Stimulated activated naive CD8-positive, alpha-beta T cell treated with anti-CD3 and anti-CD28 coated beads, Interleukin-15, Interleukin-2, amounts not matched to agents 100 ng/mL and 50 ng/mL, for 24 hours (primary cell): Measurements from ENCODE around the gene RBX1.
"Not testable (repeated sequence)": the region's sequence is repeated elsewhere in the genome, so short reads cannot be mapped to it uniquely, and the experiment has no call there.

ENCODE experiments used
- H3K27ac Mint-ChIP-seq: one replicate; pipeline ENCODE4 v1.8.0; 2021; ENCODE audit warnings: mild to moderate bottlenecking, mixed read lengths
- H3K27me3 Mint-ChIP-seq: one replicate; pipeline ENCODE4 v1.8.0; 2021; ENCODE audit warnings: mixed read lengths
- H3K36me3 Mint-ChIP-seq: one replicate; pipeline ENCODE4 v1.8.0; 2021; ENCODE audit warnings: low read depth, mixed read lengths
- H3K4me1 Mint-ChIP-seq: one replicate; pipeline ENCODE4 v1.8.0; 2021; ENCODE audit warnings: low read depth, mixed read lengths
- H3K4me3 Mint-ChIP-seq: one replicate; pipeline ENCODE4 v1.8.0; 2021; ENCODE audit warnings: mild to moderate bottlenecking, mixed read lengths
- H3K9me3 Mint-ChIP-seq: one replicate; pipeline ENCODE4 v1.8.0; 2021; ENCODE audit warnings: mixed read lengths

RBX1 gene

DNA sequence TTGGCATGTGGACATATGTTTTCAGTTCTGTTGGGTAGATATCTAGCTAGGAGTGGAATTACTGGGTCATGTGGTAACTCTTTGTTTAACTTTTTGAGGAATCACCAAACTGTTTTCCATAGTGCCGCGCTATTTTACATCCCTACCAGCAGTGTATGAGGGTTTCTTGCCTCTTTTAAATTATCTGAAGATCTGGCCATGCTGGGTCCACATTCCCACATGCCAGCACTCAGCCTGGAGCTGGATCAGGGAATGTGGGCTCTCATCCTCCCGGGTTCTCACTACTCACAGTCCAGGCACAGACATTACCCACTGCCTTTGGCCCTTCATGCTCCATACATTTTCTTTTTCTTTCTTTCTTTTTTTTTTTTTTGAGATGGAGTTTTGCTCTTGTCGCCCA lies 44.6 kb downstream of the RBX1 start:
- no peak overlapping the region for H3K27ac Mint-ChIP-seq
- no peaks in the 10 kb centered on the region for H3K36me3 Mint-ChIP-seq
- no peak overlapping the region for H3K4me3 Mint-ChIP-seq
- no peaks in the 10 kb centered on the region for H3K9me3 Mint-ChIP-seq
- peaks cover 6% of the 10 kb centered on the region for H3K27me3 Mint-ChIP-seq
- no peaks in the 10 kb centered on the region for H3K4me1 Mint-ChIP-seq

- no peak overlapping the region for H3K27ac Mint-ChIP-seq
- no peaks in the 10 kb centered on the region for H3K4me1 Mint-ChIP-seq
- H3K36me3 Mint-ChIP-seq, result no peaks in the 10 kb centered on the region
- H3K4me3 Mint-ChIP-seq, result no peak overlapping the region
- H3K9me3 Mint-ChIP-seq, result no peaks in the 10 kb centered on the region
- peaks cover 6% of the 10 kb centered on the region for H3K27me3 Mint-ChIP-seq
These were observed 46.3 kb downstream of the RBX1 start for GRCh38 chr22:40997520-40997919.

GRCh38 chr22:41000040-41000565 lies 48.9 kb downstream of the RBX1 start:
- Mint-ChIP-seq H3K4me1 (no peaks in the 10 kb centered on the region), H3K4me3 (no peak overlapping the region), H3K27me3 (no peaks in the 10 kb centered on the region), H3K9me3 (no peaks in the 10 kb centered on the region), H3K36me3 (no peaks in the 10 kb centered on the region), H3K27ac (no peak overlapping the region)

DNA sequence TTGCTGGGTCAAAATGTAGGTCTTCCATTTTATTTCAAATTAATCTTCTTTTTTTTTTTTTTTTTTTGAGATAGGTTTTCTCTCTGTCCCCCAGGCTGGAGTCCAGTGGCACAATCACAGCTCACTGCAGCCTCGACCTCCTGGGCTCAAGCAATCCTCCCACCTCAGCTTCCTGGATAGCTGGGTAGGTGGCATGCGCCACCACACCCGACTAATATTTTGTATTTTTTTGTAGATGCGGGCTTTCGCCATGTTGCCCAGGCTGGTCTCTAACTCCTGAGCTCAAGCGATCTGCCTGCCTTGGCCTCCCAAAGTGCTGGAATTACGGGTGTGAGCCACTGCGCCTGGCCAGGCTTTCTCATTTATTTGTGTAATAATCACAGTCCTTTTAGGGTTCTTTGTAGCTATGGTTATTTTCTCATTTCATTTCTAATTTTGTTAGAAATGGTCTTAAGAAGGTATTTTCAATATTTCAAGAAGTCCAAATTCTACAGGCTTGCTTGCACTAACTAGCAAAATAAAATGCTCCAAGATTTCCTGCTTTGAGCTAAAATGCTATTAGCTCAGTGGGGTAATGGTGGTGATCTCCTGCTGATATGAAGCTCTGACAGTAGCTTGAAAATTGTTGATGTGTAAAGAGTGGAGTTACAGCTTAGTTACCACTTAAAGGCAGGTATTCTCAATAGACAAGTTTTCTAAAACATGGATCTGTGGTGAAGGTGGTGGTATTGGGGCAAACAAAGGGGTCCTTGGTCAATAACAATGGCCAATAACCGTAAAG lies 50.0 kb downstream of the RBX1 start:
- H3K27ac Mint-ChIP-seq, result no peak overlapping the region
- H3K27me3 Mint-ChIP-seq, result no peaks in the 10 kb centered on the region
- H3K9me3 Mint-ChIP-seq, result no peaks in the 10 kb centered on the region
- H3K4me1 Mint-ChIP-seq, result no peaks in the 10 kb centered on the region
- H3K36me3 Mint-ChIP-seq, result no peaks in the 10 kb centered on the region
- H3K4me3 Mint-ChIP-seq, result no peak overlapping the region

DNA sequence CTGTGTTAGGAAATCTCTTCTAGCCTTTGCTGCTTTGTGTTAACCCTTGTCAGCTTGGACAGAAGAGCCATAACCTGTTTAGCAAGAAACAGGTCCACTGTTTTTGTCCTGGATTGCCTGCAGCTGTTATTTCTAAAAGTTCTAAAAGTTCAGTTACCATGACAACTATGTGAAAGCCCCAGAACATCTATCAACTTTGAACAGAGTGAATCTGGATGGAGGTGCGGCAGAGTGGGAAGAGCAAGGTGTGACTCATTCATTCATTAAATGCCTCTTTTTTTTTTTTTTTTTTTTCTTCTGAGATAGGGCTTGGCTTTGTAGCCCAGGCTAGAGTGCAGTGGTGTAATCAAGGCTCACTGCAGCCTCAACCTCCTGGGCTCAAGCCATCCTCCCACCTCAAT lies 50.5 kb downstream of the RBX1 start:
- H3K9me3 Mint-ChIP-seq, result no peaks in the 10 kb centered on the region
- no peak overlapping the region for H3K27ac Mint-ChIP-seq
- H3K4me1 Mint-ChIP-seq, result no peaks in the 10 kb centered on the region
- no peak overlapping the region for H3K4me3 Mint-ChIP-seq
- H3K36me3 Mint-ChIP-seq, result no peaks in the 10 kb centered on the region
- H3K27me3 Mint-ChIP-seq, result no peaks in the 10 kb centered on the region

DNA sequence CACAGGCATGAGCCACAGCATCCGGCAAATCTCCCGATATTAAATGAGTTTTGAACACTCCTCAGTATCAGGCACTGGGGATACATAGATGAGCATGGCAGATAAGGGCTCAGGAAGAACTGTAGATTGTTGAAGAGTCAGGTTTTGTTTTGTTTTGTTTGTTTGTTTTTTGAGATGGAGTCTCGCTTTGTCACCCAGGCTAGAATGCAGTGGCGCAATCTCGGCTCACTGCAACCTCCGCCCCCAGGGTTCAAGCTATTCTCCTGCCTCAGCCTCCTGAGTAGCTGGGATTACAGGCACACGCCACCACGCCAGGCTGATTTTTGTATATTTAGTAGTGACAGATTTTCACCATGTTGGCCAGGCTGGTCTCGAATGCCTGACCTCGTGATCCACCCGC lies 51.2 kb downstream of the RBX1 start:
- H3K27me3 Mint-ChIP-seq, H3K4me3 Mint-ChIP-seq, H3K36me3 Mint-ChIP-seq, H3K27ac Mint-ChIP-seq, H3K9me3 Mint-ChIP-seq, H3K4me1 Mint-ChIP-seq: not testable (repeated sequence)

- H3K27ac Mint-ChIP-seq, result no peak overlapping the region
- no peaks in the 10 kb centered on the region for H3K4me1 Mint-ChIP-seq
- H3K4me3 Mint-ChIP-seq, result no peak overlapping the region
- no peaks in the 10 kb centered on the region for H3K36me3 Mint-ChIP-seq
- no peaks in the 10 kb centered on the region for H3K27me3 Mint-ChIP-seq
- H3K9me3 Mint-ChIP-seq, result no peaks in the 10 kb centered on the region
These were observed 51.9 kb downstream of the RBX1 start for GRCh38 chr22:41003066-41003465.

DNA sequence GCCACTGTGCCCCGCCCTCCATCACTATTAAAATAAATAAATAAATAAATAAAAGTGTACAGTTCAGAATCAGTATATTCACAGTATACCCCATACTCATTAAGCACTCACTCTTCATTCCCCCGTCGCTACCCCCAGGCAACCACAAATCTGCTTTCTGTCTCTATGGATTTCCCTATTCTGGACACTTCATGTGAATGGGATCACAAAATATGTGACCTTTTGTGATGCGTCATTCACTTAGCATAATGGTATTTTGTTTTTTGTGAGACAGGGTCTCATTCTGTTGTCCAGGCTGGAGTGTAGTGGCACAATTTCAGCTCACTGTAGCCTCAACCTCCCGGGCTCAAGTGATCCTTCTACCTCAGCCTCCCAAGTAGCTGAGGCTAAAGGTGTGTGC lies 52.8 kb downstream of the RBX1 start:
- Mint-ChIP-seq H3K9me3 (no peaks in the 10 kb centered on the region), H3K27ac (no peak overlapping the region), H3K4me1 (no peaks in the 10 kb centered on the region), H3K36me3 (no peaks in the 10 kb centered on the region), H3K4me3 (no peak overlapping the region), H3K27me3 (no peaks in the 10 kb centered on the region)

GRCh38 chr22:41009222-41009948 lies 58.2 kb downstream of the RBX1 start:
- H3K4me1 Mint-ChIP-seq, result no peaks in the 10 kb centered on the region
- no peaks in the 10 kb centered on the region for H3K27me3 Mint-ChIP-seq
- H3K36me3 Mint-ChIP-seq, result no peaks in the 10 kb centered on the region
- H3K27ac Mint-ChIP-seq, result no peak overlapping the region
- no peak overlapping the region for H3K4me3 Mint-ChIP-seq
- H3K9me3 Mint-ChIP-seq, result no peaks in the 10 kb centered on the region

DNA sequence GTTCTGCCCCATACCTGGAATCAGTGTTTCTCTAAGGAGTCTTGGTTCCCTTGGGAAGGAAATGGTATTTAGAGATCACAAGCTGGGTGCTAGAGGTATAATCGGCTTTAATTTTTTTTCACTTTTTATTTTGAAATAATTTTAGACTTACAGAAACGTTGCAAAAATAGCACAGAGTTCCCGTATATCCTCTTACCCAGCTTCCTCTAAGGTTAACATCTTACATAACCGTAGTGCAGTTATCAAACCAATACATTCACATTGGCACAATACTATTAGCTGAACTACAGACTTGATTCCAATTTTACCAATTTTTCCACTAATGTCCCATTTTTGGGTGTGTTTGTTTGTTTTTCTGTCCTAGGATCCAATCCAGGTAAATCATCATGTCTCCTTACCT lies 63.8 kb downstream of the RBX1 start:
- H3K4me3 Mint-ChIP-seq, result no peak overlapping the region

GRCh38 chr22:41021061-41021612 lies 70.0 kb downstream of the RBX1 start:
- Mint-ChIP-seq H3K4me3 (peak overlapping the region; percentile 92), H3K9me3 (no peaks in the 10 kb centered on the region), H3K27me3 (peaks cover 6% of the 10 kb centered on the region), H3K27ac (peak overlapping the region; percentile 63), H3K36me3 (no peaks in the 10 kb centered on the region), H3K4me1 (peaks cover 22% of the 10 kb centered on the region)

More for the DNA sequence above, 63.8 kb downstream of the RBX1 start:
- Mint-ChIP-seq H3K27ac (no peak overlapping the region), H3K9me3 (no peaks in the 10 kb centered on the region), H3K36me3 (no peaks in the 10 kb centered on the region), H3K4me1 (peaks cover under 1% of the 10 kb centered on the region), H3K27me3 (no peaks in the 10 kb centered on the region)

- Mint-ChIP-seq H3K9me3 (no peaks in the 10 kb centered on the region), H3K4me3 (peak overlapping the region; percentile 92), H3K27ac (peak overlapping the region; percentile 95), H3K4me1 (peaks cover 22% of the 10 kb centered on the region), H3K36me3 (no peaks in the 10 kb centered on the region), H3K27me3 (peaks cover 6% of the 10 kb centered on the region)
These were observed 70.7 kb downstream of the RBX1 start for GRCh38 chr22:41021613-41022454.

GRCh38 chr22:41022470-41023298 lies 71.5 kb downstream of the RBX1 start:
- peaks cover 22% of the 10 kb centered on the region for H3K4me1 Mint-ChIP-seq
- peak overlapping the region; percentile 72 for H3K27ac Mint-ChIP-seq
- no peaks in the 10 kb centered on the region for H3K9me3 Mint-ChIP-seq
- peaks cover 6% of the 10 kb centered on the region for H3K27me3 Mint-ChIP-seq
- no peaks in the 10 kb centered on the region for H3K36me3 Mint-ChIP-seq
- H3K4me3 Mint-ChIP-seq, result peak overlapping the region; percentile 76
